ENCODE results near the gene PACS2.
"Not testable (repeated sequence)": the region's sequence is repeated elsewhere in the genome, so short reads cannot be mapped to it uniquely, and the experiment has no call there.

PACS2 gene

GRCh38 chr14:105355049-105355575, 40.6 kb downstream of the PACS2 start:
- Mint-ChIP-seq H3K9me3 (no peaks in the 10 kb centered on the region), H3K4me1 (ENCODE audit: low read depth) (no peaks in the 10 kb centered on the region), H3K36me3 (ENCODE audit: low read depth) (no peaks in the 10 kb centered on the region), H3K27ac (no peak overlapping the region), H3K4me3 (no peak overlapping the region), H3K27me3 (no peaks in the 10 kb centered on the region)

- Mint-ChIP-seq H3K9me3 (no peaks in the 10 kb centered on the region), H3K4me1 (ENCODE audit: low read depth) (no peaks in the 10 kb centered on the region), H3K4me3 (no peak overlapping the region), H3K36me3 (ENCODE audit: low read depth) (peaks cover 5% of the 10 kb centered on the region), H3K27me3 (no peaks in the 10 kb centered on the region), H3K27ac (no peak overlapping the region)
Observed at GRCh38 chr14:105355850-105356604, 41.5 kb downstream of the PACS2 start.

- H3K36me3 Mint-ChIP-seq (ENCODE audit: low read depth), result peaks cover 6% of the 10 kb centered on the region
- no peaks in the 10 kb centered on the region for H3K4me1 Mint-ChIP-seq (ENCODE audit: low read depth)
- H3K27me3 Mint-ChIP-seq, result no peaks in the 10 kb centered on the region
- H3K4me3 Mint-ChIP-seq, result no peak overlapping the region
- no peaks in the 10 kb centered on the region for H3K9me3 Mint-ChIP-seq
- H3K27ac Mint-ChIP-seq, result no peak overlapping the region
Observed at GRCh38 chr14:105356927-105357326, 42.4 kb downstream of the PACS2 start.

- H3K9me3 Mint-ChIP-seq, result no peaks in the 10 kb centered on the region
- no peaks in the 10 kb centered on the region for H3K27me3 Mint-ChIP-seq
- H3K36me3 Mint-ChIP-seq (ENCODE audit: low read depth), result peaks cover 6% of the 10 kb centered on the region
- H3K4me1 Mint-ChIP-seq (ENCODE audit: low read depth), result no peaks in the 10 kb centered on the region
- H3K4me3 Mint-ChIP-seq, result no peak overlapping the region
- H3K27ac Mint-ChIP-seq, result no peak overlapping the region
Observed at GRCh38 chr14:105357626-105358025, 43.1 kb downstream of the PACS2 start.

- H3K27me3 Mint-ChIP-seq, result no peaks in the 10 kb centered on the region
- no peaks in the 10 kb centered on the region for H3K4me1 Mint-ChIP-seq (ENCODE audit: low read depth)
- no peak overlapping the region for H3K4me3 Mint-ChIP-seq
- H3K36me3 Mint-ChIP-seq (ENCODE audit: low read depth), result peaks cover 6% of the 10 kb centered on the region
- no peak overlapping the region for H3K27ac Mint-ChIP-seq
- no peaks in the 10 kb centered on the region for H3K9me3 Mint-ChIP-seq
Observed at GRCh38 chr14:105358140-105358846, 43.7 kb downstream of the PACS2 start.

GRCh38 chr14:105358943-105359342, 44.4 kb downstream of the PACS2 start:
- H3K4me3 Mint-ChIP-seq, result no peak overlapping the region
- H3K9me3 Mint-ChIP-seq, result no peaks in the 10 kb centered on the region
- H3K27ac Mint-ChIP-seq, result no peak overlapping the region
- H3K4me1 Mint-ChIP-seq (ENCODE audit: low read depth), result peaks cover 5% of the 10 kb centered on the region
- H3K27me3 Mint-ChIP-seq, result no peaks in the 10 kb centered on the region
- H3K36me3 Mint-ChIP-seq (ENCODE audit: low read depth), result peaks cover 6% of the 10 kb centered on the region

- H3K9me3 Mint-ChIP-seq; H3K4me3 Mint-ChIP-seq; H3K27me3 Mint-ChIP-seq; H3K36me3 Mint-ChIP-seq (ENCODE audit: low read depth); H3K27ac Mint-ChIP-seq: not testable (repeated sequence)
- H3K4me1 Mint-ChIP-seq (ENCODE audit: low read depth), result peaks cover 15% of the 10 kb centered on the region
Observed at GRCh38 chr14:105361412-105361811, 46.9 kb downstream of the PACS2 start.

GRCh38 chr14:105363847-105364708, 49.5 kb downstream of the PACS2 start:
- no peaks in the 10 kb centered on the region for H3K9me3 Mint-ChIP-seq
- no peaks in the 10 kb centered on the region for H3K27me3 Mint-ChIP-seq
- H3K27ac Mint-ChIP-seq, result no peak overlapping the region
- peak overlapping the region; percentile 11 for H3K4me3 Mint-ChIP-seq
- H3K4me1 Mint-ChIP-seq (ENCODE audit: low read depth), result peaks cover 15% of the 10 kb centered on the region
- peaks cover 6% of the 10 kb centered on the region for H3K36me3 Mint-ChIP-seq (ENCODE audit: low read depth)

GRCh38 chr14:105365101-105365500, 50.6 kb downstream of the PACS2 start:
- Mint-ChIP-seq H3K27ac (no peak overlapping the region), H3K36me3 (ENCODE audit: low read depth) (peaks cover 6% of the 10 kb centered on the region), H3K27me3 (no peaks in the 10 kb centered on the region), H3K4me3 (no peak overlapping the region), H3K9me3 (no peaks in the 10 kb centered on the region), H3K4me1 (ENCODE audit: low read depth) (peaks cover 15% of the 10 kb centered on the region)

GRCh38 chr14:105365681-105366080, 51.1 kb downstream of the PACS2 start:
- H3K36me3 Mint-ChIP-seq (ENCODE audit: low read depth), result peaks cover 4% of the 10 kb centered on the region
- H3K27me3 Mint-ChIP-seq, result no peaks in the 10 kb centered on the region
- H3K4me1 Mint-ChIP-seq (ENCODE audit: low read depth), result peaks cover 15% of the 10 kb centered on the region
- H3K4me3 Mint-ChIP-seq, result no peak overlapping the region
- H3K27ac Mint-ChIP-seq, result no peak overlapping the region
- no peaks in the 10 kb centered on the region for H3K9me3 Mint-ChIP-seq

- peaks cover 20% of the 10 kb centered on the region for H3K4me1 Mint-ChIP-seq (ENCODE audit: low read depth)
- H3K4me3 Mint-ChIP-seq, result no peak overlapping the region
- no peak overlapping the region for H3K27ac Mint-ChIP-seq
- no peaks in the 10 kb centered on the region for H3K9me3 Mint-ChIP-seq
- H3K36me3 Mint-ChIP-seq (ENCODE audit: low read depth), result no peaks in the 10 kb centered on the region
- H3K27me3 Mint-ChIP-seq, result no peaks in the 10 kb centered on the region
Observed at GRCh38 chr14:105366386-105367074, 52.0 kb downstream of the PACS2 start.

- Mint-ChIP-seq H3K4me3 (no peak overlapping the region), H3K27ac (no peak overlapping the region), H3K9me3 (no peaks in the 10 kb centered on the region), H3K4me1 (ENCODE audit: low read depth) (peaks cover 20% of the 10 kb centered on the region), H3K27me3 (no peaks in the 10 kb centered on the region), H3K36me3 (ENCODE audit: low read depth) (no peaks in the 10 kb centered on the region)
Observed at GRCh38 chr14:105367116-105368031, 52.8 kb downstream of the PACS2 start.

- no peaks in the 10 kb centered on the region for H3K27me3 Mint-ChIP-seq
- H3K9me3 Mint-ChIP-seq, result no peaks in the 10 kb centered on the region
- H3K27ac Mint-ChIP-seq, result no peak overlapping the region
- H3K4me1 Mint-ChIP-seq (ENCODE audit: low read depth), result peaks cover 20% of the 10 kb centered on the region
- H3K4me3 Mint-ChIP-seq, result no peak overlapping the region
- H3K36me3 Mint-ChIP-seq (ENCODE audit: low read depth), result no peaks in the 10 kb centered on the region
Observed at GRCh38 chr14:105368032-105368417, 53.5 kb downstream of the PACS2 start.

- no peaks in the 10 kb centered on the region for H3K9me3 Mint-ChIP-seq
- H3K4me3 Mint-ChIP-seq, result no peak overlapping the region
- no peaks in the 10 kb centered on the region for H3K27me3 Mint-ChIP-seq
- H3K4me1 Mint-ChIP-seq (ENCODE audit: low read depth), result peaks cover 20% of the 10 kb centered on the region
- H3K36me3 Mint-ChIP-seq (ENCODE audit: low read depth), result no peaks in the 10 kb centered on the region
- no peak overlapping the region for H3K27ac Mint-ChIP-seq
Observed at GRCh38 chr14:105368426-105368825, 53.9 kb downstream of the PACS2 start.
